NT2/D1 (cell line): ENCODE measurements around the gene ENO3.

Experiments
- DNase-seq: peaks from one replicate; pipeline ENCODE4 v3.0.0-alpha.2; 2011; ENCODE audit warnings: low read depth, low spot score
- H3K27me3 ChIP-seq: 2 replicates; pipeline ENCODE4 v1.6.0; 2011; ENCODE audit warnings: mild to moderate bottlenecking; ENCODE audit not compliant: insufficient read length, insufficient read depth
- H3K36me3 ChIP-seq: 2 replicates; pipeline ENCODE4 v1.6.1; 2011; ENCODE audit warnings: mild to moderate bottlenecking, low read length, mixed read lengths; ENCODE audit not compliant: insufficient read depth, insufficient read length
- H3K4me1 ChIP-seq: 2 replicates; pipeline ENCODE4 v1.5.1; 2011; ENCODE audit not compliant: insufficient read depth, insufficient read length
- H3K4me3 ChIP-seq: 2 replicates; pipeline ENCODE4 v1.5.1; 2011; ENCODE audit warnings: low read depth; ENCODE audit not compliant: insufficient read length
- H3K9ac ChIP-seq: 2 replicates; pipeline ENCODE4 v1.6.0; 2011; ENCODE audit warnings: low read depth; ENCODE audit not compliant: insufficient read length
- H3K9me3 ChIP-seq: 2 replicates; pipeline ENCODE4 v1.5.1; 2011; ENCODE audit warnings: mild to moderate bottlenecking, low read length; ENCODE audit not compliant: insufficient read depth
- SUZ12 ChIP-seq: IDR thresholded peaks from 2 replicates; pipeline ENCODE4 v1.6.1; 2011; ENCODE audit not compliant: insufficient read length, insufficient read depth; ENCODE audit errors: extremely low read depth
- YY1 ChIP-seq: IDR thresholded peaks from 2 replicates; pipeline ENCODE4 v1.6.1; 2011; ENCODE audit not compliant: insufficient read length, insufficient read depth
- ZNF274 ChIP-seq: IDR thresholded peaks from 2 replicates; pipeline ENCODE4 v1.6.1; 2011; ENCODE audit warnings: mild to moderate bottlenecking, low read depth, low read length

Gene ENO3

DNA sequence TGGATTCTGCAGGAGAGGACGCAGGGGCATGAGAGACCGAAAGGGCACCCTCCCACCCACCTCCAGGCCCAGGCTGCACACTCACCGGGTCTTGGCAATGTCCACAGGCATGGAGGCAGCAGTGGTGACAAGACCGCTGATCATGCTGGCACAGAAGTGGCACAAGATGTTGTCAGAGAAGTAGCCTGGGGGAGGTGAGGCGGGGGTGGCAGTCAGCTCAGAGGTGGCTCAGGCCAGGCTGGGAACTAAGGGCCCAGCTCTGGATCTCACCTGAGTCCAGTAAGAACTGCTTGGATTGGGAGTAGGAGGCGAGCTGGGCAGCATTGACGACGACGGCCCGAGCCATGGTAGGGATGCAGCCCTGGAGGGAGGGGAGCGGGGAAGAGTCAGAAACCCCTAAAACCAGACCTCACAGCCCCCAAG, 12.8 kb upstream of the ENO3 start:
- Histone ChIP-seq H3K36me3 (peaks cover 57% of the 10 kb centered on the region), H3K4me1 (peaks cover 10% of the 10 kb centered on the region), H3K27me3 (no peaks in the 10 kb centered on the region), H3K9me3 (no peaks in the 10 kb centered on the region), H3K9ac (peak overlapping the region; percentile 99), H3K4me3 (no peak overlapping the region)
- TF ChIP-seq ZNF274 (no peak), YY1 (no peak), SUZ12 (no peak)
- DNase-seq: no peak

DNA sequence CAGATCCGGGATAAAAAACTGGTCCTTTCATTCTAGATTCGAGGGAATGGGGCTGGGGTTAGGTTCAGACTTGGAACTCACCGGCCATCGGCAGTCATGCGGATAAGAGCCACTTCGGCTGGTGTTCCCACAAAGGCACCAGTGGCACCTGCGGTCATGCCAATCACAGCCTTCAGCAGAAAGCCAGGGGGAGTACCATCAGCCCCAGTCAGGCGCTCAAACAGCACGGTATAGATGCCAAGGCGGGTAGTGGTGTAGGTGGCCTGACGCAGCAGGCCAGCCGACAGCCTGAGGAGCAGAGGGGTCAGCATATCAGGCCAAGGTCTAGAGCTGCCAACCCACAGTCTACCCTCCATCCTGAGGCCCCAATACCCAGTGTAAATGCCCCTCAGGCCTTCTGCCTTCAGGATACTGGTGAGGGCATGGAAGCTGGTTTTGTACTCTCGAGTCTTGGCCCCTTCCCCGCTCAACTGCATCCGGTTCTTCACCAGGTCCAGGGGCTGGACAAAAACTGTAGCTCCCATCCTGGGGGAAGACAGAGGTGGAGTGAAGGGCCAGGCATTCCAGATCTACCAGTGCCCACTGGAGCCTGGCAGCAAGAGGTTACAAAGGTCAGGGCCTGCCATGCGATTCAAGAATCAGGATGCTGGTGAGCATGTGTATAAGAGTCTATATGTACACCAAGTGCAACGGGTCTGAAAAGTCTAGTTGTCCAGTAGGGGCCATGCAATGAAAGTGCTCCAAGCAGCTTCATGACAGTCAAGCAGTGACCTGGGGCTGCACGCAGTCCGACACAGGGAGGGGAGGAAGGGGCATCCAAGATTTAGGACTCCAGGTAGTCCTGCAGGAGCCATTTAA, 12.0 kb upstream of the ENO3 start:
- H3K36me3 ChIP-seq: peaks cover 65% of the 10 kb centered on the region
- H3K27me3 ChIP-seq: no peaks in the 10 kb centered on the region
- no peak for DNase-seq
- H3K9me3 ChIP-seq: no peaks in the 10 kb centered on the region
- H3K4me1 ChIP-seq: peaks cover 10% of the 10 kb centered on the region
- TF ChIP-seq SUZ12 (no peak), ZNF274 (no peak), YY1 (no peak)
- H3K9ac ChIP-seq: peak overlapping the region; percentile 99
- H3K4me3 ChIP-seq: peak overlapping the region; percentile 91

DNA sequence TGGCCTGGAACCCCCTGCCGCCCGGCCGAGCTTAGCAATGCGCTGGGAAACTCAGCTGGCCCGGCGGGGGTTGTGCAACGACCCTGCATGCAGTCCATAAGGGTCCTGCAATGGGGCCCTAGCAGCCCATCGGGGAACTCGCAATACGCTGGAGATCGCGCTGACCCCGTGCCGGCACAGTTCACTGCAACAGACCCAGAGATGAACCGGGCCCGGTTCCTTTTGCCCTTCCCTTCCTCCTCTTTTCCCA, 11.4 kb upstream of the ENO3 start:
- Histone ChIP-seq H3K4me3 (peak overlapping the region; percentile 91), H3K36me3 (peaks cover 71% of the 10 kb centered on the region), H3K27me3 (no peaks in the 10 kb centered on the region), H3K9me3 (no peaks in the 10 kb centered on the region), H3K9ac (peak overlapping the region; percentile 99), H3K4me1 (peaks cover 6% of the 10 kb centered on the region)
- no peak for TF ChIP-seq SUZ12
- no peak for TF ChIP-seq ZNF274
- no peak for TF ChIP-seq YY1
- no peak for DNase-seq

DNA sequence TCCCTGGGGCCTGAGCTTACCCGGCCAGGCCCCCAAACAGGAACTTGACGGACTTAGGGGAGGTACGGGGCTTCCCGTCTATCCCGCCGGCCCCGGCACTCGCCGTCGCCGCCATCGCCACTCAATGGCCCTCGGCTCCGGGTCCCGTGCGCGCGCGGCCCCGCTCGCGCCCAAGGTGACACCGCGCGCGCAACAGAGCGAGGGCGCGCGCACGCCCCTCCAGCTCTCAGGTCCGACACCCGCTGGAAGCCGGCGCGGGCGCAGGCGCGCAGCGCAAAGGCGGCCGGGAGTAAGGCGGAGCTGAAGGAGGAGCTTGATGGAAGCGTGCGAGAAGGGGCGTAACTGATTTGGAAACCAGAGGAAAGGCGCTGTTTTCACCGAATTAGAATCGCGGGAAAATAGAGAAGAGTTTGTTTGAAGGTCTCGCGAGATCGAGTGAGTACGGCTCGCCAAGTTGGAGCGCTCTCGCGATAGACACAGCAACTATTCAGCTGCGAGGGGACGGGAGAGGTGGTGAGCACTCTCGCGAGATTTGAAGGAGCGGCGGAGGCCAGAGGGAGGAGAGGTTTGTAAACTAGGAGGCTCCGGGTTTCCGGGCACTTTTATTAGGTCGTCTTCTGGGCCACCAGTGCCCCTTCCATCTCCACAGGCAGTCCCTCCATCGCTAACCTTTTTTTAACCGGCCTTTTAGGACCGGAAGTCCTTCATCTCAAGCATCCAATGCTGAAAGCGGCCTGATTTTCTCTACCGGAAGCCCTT, 10.9 kb upstream of the ENO3 start, which contains the start of the genes RNF167 and SLC25A11:
Gene RNF167, plus strand, starts transcription at position 473 of the 759 bp plus-strand sequence. CDS start 642 bp downstream, outside the sequence.
Gene SLC25A11, minus strand, starts transcription at position 251 of the 759 bp plus-strand sequence. Its CDS starts 136 bp downstream, at position 115.
- peak; percentile 95 for DNase-seq
- peak within 1 kb of the TSS; percentile 91 for H3K4me3 ChIP-seq
- no peaks in the 10 kb centered on the region for H3K9me3 ChIP-seq
- TF ChIP-seq SUZ12 (no peak), ZNF274 (no peak), YY1 (no peak)
- H3K36me3 ChIP-seq: peaks cover 76% of the 10 kb centered on the region
- H3K27me3 ChIP-seq: no peaks in the 10 kb centered on the region
- H3K9ac ChIP-seq: peak within 1 kb of the TSS; percentile 99
- peaks cover 5% of the 10 kb centered on the region for H3K4me1 ChIP-seq

DNA sequence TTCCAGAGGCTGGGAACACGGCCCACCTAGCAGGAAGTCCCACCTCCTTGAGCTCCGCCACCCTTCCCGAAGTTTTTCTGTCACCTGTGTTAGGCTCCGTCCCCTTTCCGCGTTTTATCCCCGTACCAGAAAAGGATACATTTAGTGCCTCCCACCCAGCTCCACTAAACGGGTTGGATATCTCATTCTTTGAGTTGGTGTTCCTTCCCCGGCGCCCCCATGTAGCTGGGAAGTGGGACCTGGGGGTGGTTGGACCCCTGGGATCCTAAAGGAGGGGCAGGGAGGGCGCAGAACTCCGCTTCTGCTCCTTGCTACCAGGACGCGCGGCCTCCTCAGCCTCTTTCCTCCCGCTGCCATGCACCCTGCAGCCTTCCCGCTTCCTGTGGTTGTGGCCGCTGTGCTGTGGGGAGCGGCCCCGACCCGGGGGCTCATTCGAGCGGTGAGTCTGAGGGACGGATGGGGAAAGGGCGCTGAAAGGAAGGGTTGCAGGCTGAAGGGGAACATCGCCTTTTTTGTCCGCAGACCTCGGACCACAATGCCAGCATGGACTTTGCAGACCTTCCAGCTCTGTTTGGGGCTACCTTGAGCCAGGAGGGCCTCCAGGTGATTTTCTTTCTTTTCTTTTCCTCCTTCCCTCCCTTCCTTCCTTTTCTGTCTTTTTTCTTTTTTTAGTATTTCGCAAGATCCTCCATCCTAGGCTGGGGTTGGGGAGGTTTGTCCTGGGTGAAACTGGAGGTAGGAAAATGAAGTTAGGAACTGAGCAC, 10.2 kb upstream of the ENO3 start:
- Histone ChIP-seq H3K27me3 (no peaks in the 10 kb centered on the region), H3K36me3 (peaks cover 79% of the 10 kb centered on the region), H3K4me1 (peaks cover 5% of the 10 kb centered on the region), H3K9ac (peak overlapping the region; percentile 99), H3K4me3 (peak overlapping the region; percentile 91), H3K9me3 (no peaks in the 10 kb centered on the region)
- TF ChIP-seq SUZ12 (no peak), ZNF274 (no peak), YY1 (no peak)
- DNase-seq: peak; percentile 73

DNA sequence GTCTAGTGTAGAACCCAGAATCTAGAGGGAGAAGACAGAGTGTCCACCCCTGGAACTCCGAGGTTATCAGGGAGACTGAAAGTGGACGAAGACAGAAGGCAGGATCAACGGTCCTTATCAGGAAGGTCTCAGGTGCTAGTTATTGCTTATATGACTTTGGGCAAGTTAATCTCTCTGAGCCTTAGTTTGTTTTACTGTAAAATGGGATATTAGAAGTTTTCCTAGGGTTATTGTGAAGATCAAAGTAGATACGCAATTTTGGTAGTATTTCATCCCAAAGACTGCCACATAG, 9.7 kb upstream of the ENO3 start:
- H3K9ac ChIP-seq: peak overlapping the region; percentile 99
- no peak for DNase-seq
- no peaks in the 10 kb centered on the region for H3K27me3 ChIP-seq
- H3K4me1 ChIP-seq: peaks cover 5% of the 10 kb centered on the region
- H3K9me3 ChIP-seq: no peaks in the 10 kb centered on the region
- peaks cover 79% of the 10 kb centered on the region for H3K36me3 ChIP-seq
- no peak for TF ChIP-seq SUZ12
- no peak for TF ChIP-seq YY1
- TF ChIP-seq ZNF274: no peak
- H3K4me3 ChIP-seq: peak overlapping the region; percentile 91
